GM21515 (cell line): ENCODE measurements around the gene ZFP30.
"Not testable (repeated sequence)": the region's sequence is repeated elsewhere in the genome, so short reads cannot be mapped to it uniquely, and the experiment has no call there.

Experiments
- ATAC-seq: cut with Tn5 transposase; IDR thresholded peaks from one replicate; pipeline ENCODE4 v1.9.1; 2021; ENCODE audit not compliant: unreplicated experiment

ZFP30 gene

GRCh38 chr19:37655301-37655688, at the start of gene ZFP30:
Gene ZFP30, minus strand, starts transcription at chr19:37655465. Its CDS starts 7,643 bp downstream, at chr19:37647822.
- ATAC-seq: peak; percentile 68

GRCh38 chr19:37699057-37699456, 43.8 kb upstream of the ZFP30 start:
- ATAC-seq: no peak

- no peak for ATAC-seq
Measured at GRCh38 chr19:37698216-37698615, 43.0 kb upstream of the ZFP30 start.

GRCh38 chr19:37695144-37695899, 40.1 kb upstream of the ZFP30 start:
- no peak for ATAC-seq

GRCh38 chr19:37692956-37693620, 37.8 kb upstream of the ZFP30 start:
- no peak for ATAC-seq

GRCh38 chr19:37691881-37692504, 36.7 kb upstream of the ZFP30 start:
- no peak for ATAC-seq

- ATAC-seq: no peak
Measured at GRCh38 chr19:37683520-37683919, 28.3 kb upstream of the ZFP30 start.

- no peak for ATAC-seq
Measured at GRCh38 chr19:37669450-37669914, 14.2 kb upstream of the ZFP30 start.

GRCh38 chr19:37657157-37657556, 1.9 kb upstream of the ZFP30 start:
- not testable (repeated sequence) for ATAC-seq

- peak; percentile 56 for ATAC-seq
Measured at GRCh38 chr19:37655689-37656371, 565 bp upstream of the ZFP30 start.

- ATAC-seq: peak; percentile 50
Measured at GRCh38 chr19:37654629-37655300, 500 bp downstream of the ZFP30 start.

GRCh38 chr19:37654118-37654517, 1.1 kb downstream of the ZFP30 start:
- no peak for ATAC-seq

GRCh38 chr19:37635076-37636056, 19.9 kb downstream of the ZFP30 start:
- ATAC-seq: no peak

GRCh38 chr19:37594982-37595382, 60.3 kb downstream of the ZFP30 start:
- no peak for ATAC-seq

- peak; percentile 92 for ATAC-seq
Measured at GRCh38 chr19:37594304-37594981, 60.8 kb downstream of the ZFP30 start, which contains the start of the genes ZNF540 and ZNF571. Gene ZNF540, plus strand, starts transcription at chr19:37594876. Its CDS starts 3,572 bp downstream, at chr19:37598448. Gene ZNF571, minus strand, starts transcription at chr19:37594792. Its CDS starts 8,116 bp downstream, at chr19:37586676.

- no peak for ATAC-seq
Measured at GRCh38 chr19:37593996-37594303, 61.3 kb downstream of the ZFP30 start.

- no peak for ATAC-seq
Measured at GRCh38 chr19:37583340-37583739, 71.9 kb downstream of the ZFP30 start.

- ATAC-seq: no peak
Measured at GRCh38 chr19:37572203-37572602, 83.1 kb downstream of the ZFP30 start.

- no peak for ATAC-seq
Measured at GRCh38 chr19:37565370-37565669, 89.9 kb downstream of the ZFP30 start.
